OCI-M2 (cell line): ENCODE data around the gene EFNA5.

ENCODE experiments used
- DNase-seq: peaks from one replicate; lab custom pipeline; 2025; ENCODE audit not compliant: unreplicated experiment; lab: John Stamatoyannopoulos, UW

Gene EFNA5

GRCh38 chr5:107646418-107646817 lies 24.3 kb downstream of the EFNA5 start:
- no peak for DNase-seq

- DNase-seq: no peak
Measured at GRCh38 chr5:107640568-107640967, 30.2 kb downstream of the EFNA5 start.

GRCh38 chr5:107639990-107640389 lies 30.7 kb downstream of the EFNA5 start:
- DNase-seq: no peak

- no peak for DNase-seq
Measured at GRCh38 chr5:107636555-107636954, 34.2 kb downstream of the EFNA5 start.

GRCh38 chr5:107636068-107636467 lies 34.7 kb downstream of the EFNA5 start:
- DNase-seq: no peak

GRCh38 chr5:107634981-107635848 lies 35.5 kb downstream of the EFNA5 start:
- no peak for DNase-seq

- DNase-seq: no peak
Measured at GRCh38 chr5:107633171-107633901, 37.4 kb downstream of the EFNA5 start.

GRCh38 chr5:107631805-107632362 lies 38.9 kb downstream of the EFNA5 start:
- no peak for DNase-seq

- no peak for DNase-seq
Measured at GRCh38 chr5:107630184-107630583, 40.6 kb downstream of the EFNA5 start.

- no peak for DNase-seq
Measured at GRCh38 chr5:107624235-107624634, 46.5 kb downstream of the EFNA5 start.

GRCh38 chr5:107621089-107621488 lies 49.6 kb downstream of the EFNA5 start:
- no peak for DNase-seq

GRCh38 chr5:107619781-107620180 lies 51.0 kb downstream of the EFNA5 start:
- DNase-seq: no peak

GRCh38 chr5:107618242-107618641 lies 52.5 kb downstream of the EFNA5 start:
- DNase-seq: no peak

GRCh38 chr5:107617052-107617451 lies 53.7 kb downstream of the EFNA5 start:
- no peak for DNase-seq

- no peak for DNase-seq
Measured at GRCh38 chr5:107616213-107616612, 54.5 kb downstream of the EFNA5 start.

GRCh38 chr5:107615299-107615817 lies 55.4 kb downstream of the EFNA5 start:
- no peak for DNase-seq

- no peak for DNase-seq
Measured at GRCh38 chr5:107612541-107612940, 58.2 kb downstream of the EFNA5 start.

- no peak for DNase-seq
Measured at GRCh38 chr5:107610798-107611197, 59.9 kb downstream of the EFNA5 start.

GRCh38 chr5:107607671-107608345 lies 62.9 kb downstream of the EFNA5 start:
- DNase-seq: no peak

- DNase-seq: no peak
Measured at GRCh38 chr5:107607196-107607595, 63.5 kb downstream of the EFNA5 start.

- DNase-seq: no peak
Measured at GRCh38 chr5:107605596-107606125, 65.1 kb downstream of the EFNA5 start.
